Endothelial cell of umbilical vein (primary cell): ENCODE measurements around the gene IL17REL. TPM values are rescaled to one million over a fixed set of nuclear protein-coding genes. Genes with fewer than 3 reads are reported as not detected.

ENCODE experiments used
- BruUV-seq: library from RNA; stranded (reverse); fragments of 400-500 nt; replicated peaks from 2 replicates; lab custom pipeline; 2021; lab: Mats Ljungman, UMichigan
- CTCF ChIA-PET: fragments of 300-600, 350-600 bp; sonication (Branson Sonifier 250); formaldehyde crosslinking; loops from one replicate; lab custom pipeline; 2021; ENCODE audit warnings: antibody characterized with exemption, inconsistent platforms; lab: Charles Lee
- POLR2A ChIA-PET: fragments of 300-600, 350-600 bp; sonication (Branson Sonifier 250); formaldehyde crosslinking; loops from one replicate; lab custom pipeline; 2021; ENCODE audit warnings: antibody characterized with exemption, inconsistent platforms; lab: Charles Lee
- DNase-seq: peaks from one replicate; pipeline ENCODE4 v3.0.0-alpha.2; 2011; ENCODE audit warnings: low read depth, low spot score
- FAIRE-seq: peaks from 2 replicates; lab custom pipeline; 2011; peaks lifted over from hg19 to GRCh38; lab: Jason Lieb, UNC
- H2AFZ ChIP-seq: 2 replicates; pipeline ENCODE4 v1.6.0; 2012; ENCODE audit warnings: low read depth, low read length, control low read depth, inconsistent platforms
- H3K27ac ChIP-seq: 2 replicates; pipeline ENCODE4 v1.5.1; 2011; ENCODE audit warnings: low read depth, mild to moderate bottlenecking, control low read depth, low read length, moderate library complexity; ENCODE audit not compliant: insufficient read depth
- H3K27me3 ChIP-seq, 2 experiments: 2 replicates each; pipeline versions ENCODE4 v1.6.0 to v1.6.1; 2011; ENCODE audit warnings: low read length in 2 of 2, mixed read lengths in 1 of 2; ENCODE audit not compliant: control insufficient read depth in 2 of 2, insufficient read depth in 2 of 2
- H3K36me3 ChIP-seq, 2 experiments: 2 replicates in 1 of 2; 3 replicates in 1 of 2; pipeline ENCODE4 v1.5.1; 2011; ENCODE audit warnings: low read length in 2 of 2, mild to moderate bottlenecking in 1 of 2, moderate library complexity in 1 of 2; ENCODE audit not compliant: control insufficient read depth in 2 of 2, insufficient read depth in 2 of 2; ENCODE audit errors: extremely low read depth in 1 of 2
- H3K4me1 ChIP-seq: 3 replicates; pipeline ENCODE4 v1.5.1; 2011; ENCODE audit warnings: mild to moderate bottlenecking, low read length; ENCODE audit not compliant: control insufficient read depth, insufficient read depth; ENCODE audit errors: extremely low read depth
- H3K4me2 ChIP-seq: 2 replicates; pipeline ENCODE4 v1.6.1; 2011; ENCODE audit warnings: low read length, control low read depth, mixed read lengths; ENCODE audit not compliant: insufficient read depth
- H3K4me3 ChIP-seq, 3 experiments: fragments of 200-600 bp in 1 of 3; sonication (generic), shearing (Covaris generic) in 1 of 3; replicated peaks in 1 of 3; 2 replicates each; pipeline ENCODE4 v1.5.1; 2011 to 2016; ENCODE audit warnings: control low read depth in 3 of 3, low read length in 3 of 3, mild to moderate bottlenecking in 2 of 3, inconsistent platforms in 1 of 3, low read depth in 1 of 3, moderate library complexity in 1 of 3; ENCODE audit not compliant: insufficient read depth in 1 of 3
- H3K79me2 ChIP-seq: 2 replicates; pipeline ENCODE4 v1.6.0; 2012; ENCODE audit warnings: low read length, inconsistent platforms; ENCODE audit not compliant: control insufficient read depth, insufficient read depth
- H3K9ac ChIP-seq: replicated peaks from 2 replicates; pipeline ENCODE3; 2011; ENCODE audit warnings: low read length, control low read depth; ENCODE audit not compliant: insufficient read depth; ENCODE audit errors: extremely low read depth
- H3K9me1 ChIP-seq: replicated peaks from 3 replicates; pipeline ENCODE4 v1.6.0; 2011; ENCODE audit warnings: mild to moderate bottlenecking, low read length; ENCODE audit not compliant: control insufficient read depth, insufficient read depth; ENCODE audit errors: extremely low read depth
- H3K9me3 ChIP-seq: replicated peaks from 2 replicates; pipeline ENCODE4 v1.5.1; 2012; ENCODE audit warnings: low read length, inconsistent platforms; ENCODE audit not compliant: control insufficient read depth, insufficient read depth
- H4K20me1 ChIP-seq: replicated peaks from 2 replicates; pipeline ENCODE3; 2011; ENCODE audit warnings: mild to moderate bottlenecking, low read length; ENCODE audit not compliant: control insufficient read depth, insufficient read depth; ENCODE audit errors: extremely low read depth
- CTCF ChIP-seq, 2 donors: IDR thresholded peaks; 1 replicate in 1 of 2; 2 replicates in 1 of 2; pipeline ENCODE4 v1.5.1; 2011; ENCODE audit warnings: low read length in 2 of 2, mild to moderate bottlenecking in 2 of 2, moderate library complexity in 2 of 2, control low read depth in 1 of 2, inconsistent platforms in 1 of 2, low read depth in 1 of 2; ENCODE audit not compliant: insufficient read depth in 1 of 2; ENCODE audit errors: extremely low read depth in 1 of 2
- EZH2 ChIP-seq: IDR thresholded peaks from 2 replicates; pipeline ENCODE4 v1.6.1; 2012; ENCODE audit warnings: borderline replicate concordance, low read depth, mild to moderate bottlenecking, moderate library complexity, low read length, inconsistent platforms; ENCODE audit not compliant: severe bottlenecking
- FOS ChIP-seq: IDR thresholded peaks from 2 replicates; pipeline ENCODE4 v1.6.1; 2011; ENCODE audit warnings: mild to moderate bottlenecking, low read length, moderate library complexity, borderline replicate concordance; ENCODE audit not compliant: insufficient read depth
- GATA2 ChIP-seq: IDR thresholded peaks from 2 replicates; pipeline ENCODE4 v1.7.0; 2011; ENCODE audit warnings: low read depth, mild to moderate bottlenecking, moderate library complexity, mixed read lengths, low read length; ENCODE audit not compliant: insufficient read length, insufficient read depth
- JUN ChIP-seq: IDR thresholded peaks from 2 replicates; pipeline ENCODE4 v1.6.1; 2011; ENCODE audit warnings: borderline replicate concordance, low read depth; ENCODE audit not compliant: insufficient read length, insufficient read depth
- MAX ChIP-seq: IDR thresholded peaks from 2 replicates; pipeline ENCODE4 v1.6.1; 2011; ENCODE audit not compliant: insufficient read depth, insufficient read length
- MYC ChIP-seq: IDR thresholded peaks from one replicate; pipeline ENCODE4 v1.6.1; 2011; ENCODE audit warnings: mild to moderate bottlenecking, low read depth, low read length
- POLR2A ChIP-seq: IDR thresholded peaks from 2 replicates; pipeline ENCODE4 v1.6.1; 2012; ENCODE audit warnings: low read depth, mild to moderate bottlenecking, control low read depth, low read length
- POLR2AphosphoS5 ChIP-seq: IDR thresholded peaks from 2 replicates; pipeline ENCODE4 v1.6.1; 2012; ENCODE audit warnings: low read depth, mild to moderate bottlenecking, control low read depth, low read length, moderate library complexity; ENCODE audit not compliant: insufficient read depth
- dilution Hi-C: fragments of 300-500 bp; cut with MboI; formaldehyde crosslinking; loops from one replicate; pipeline ENCODE4 v1.15.0; 2019; ENCODE audit warnings: low sequenced_read_pairs; ENCODE audit not compliant: extremely low pct_ligation_motif_present
- intact Hi-C: fragments of 100-400 bp; cut with micrococcal nuclease; formaldehyde crosslinking; loops from one replicate; pipeline ENCODE4 v1.10.0; 2022
- polyA plus RNA-seq, 4 experiments: library from polyadenylated mRNA; depleted of rRNA in 3 of 4; stranded (reverse) in 3 of 4; unstranded in 1 of 4; fragments of >200 nt; gene quantifications; 2 replicates each; pipeline versions ENCODE4 v1.2.1 to v1.2.3, GENCODE V29; 2011 to 2012; ENCODE audit warnings: missing spikeins in 1 of 4
- total RNA-seq: library from RNA; stranded (reverse); gene quantifications from 2 replicates; pipeline ENCODE4 v1.2.3, GENCODE V29; 2021

IL17REL gene
- total and polyA plus RNA-seq, 2 donors (not counting 3 experiments of a cell fraction or from before 2014, with no cell fraction given) = 0.06 to 0.15 TPM

- intact Hi-C loops = no loop called here
- POLR2A ChIA-PET = interaction anchor here (0.5 kb wide), 1 partner anchor 13 kb away, joined by 4 read pairs; no protein-coding TSS in a partner anchor
- no peak for DNase-seq
- Histone ChIP-seq H3K4me2 (no peak overlapping the region), H3K4me1 (peaks cover 10% of the 10 kb centered on the region), H3K27me3 (no peaks in the 10 kb centered on the region), H3K27ac (no peak overlapping the region), H3K4me3 (no peak overlapping the region), H3K36me3 (no peaks in the 10 kb centered on the region), H4K20me1 (no peaks in the 10 kb centered on the region), H3K9me3 (no peaks in the 10 kb centered on the region), H3K79me2 (no peaks in the 10 kb centered on the region), H3K9ac (no peak overlapping the region), H3K9me1 (no peaks in the 10 kb centered on the region), H2AFZ (no peak overlapping the region)
- dilution Hi-C loops = no loop called here
- CTCF ChIA-PET = no interaction called here
- no peak for FAIRE-seq
- TF ChIP-seq FOS (no peak), JUN (no peak), EZH2 (no peak), MAX (no peak)
- BruUV-seq = no TSS peak
Measured at GRCh38 chr22:49949914-49950292, 62.7 kb downstream of the IL17REL start.

- no TSS peak for BruUV-seq
- Histone ChIP-seq H4K20me1 (no peaks in the 10 kb centered on the region), H3K79me2 (no peaks in the 10 kb centered on the region), H3K9me3 (no peaks in the 10 kb centered on the region), H3K4me2 (no peak overlapping the region), H2AFZ (no peak overlapping the region), H3K27ac (no peak overlapping the region), H3K4me1 (peaks cover 10% of the 10 kb centered on the region), H3K4me3 (no peak overlapping the region), H3K9me1 (no peaks in the 10 kb centered on the region), H3K27me3 (no peaks in the 10 kb centered on the region), H3K9ac (no peak overlapping the region), H3K36me3 (no peaks in the 10 kb centered on the region)
- no peak for DNase-seq
- no peak for TF ChIP-seq MAX
- TF ChIP-seq EZH2 = no peak
- TF ChIP-seq MYC = no peak
- TF ChIP-seq POLR2A = no peak
- no peak for TF ChIP-seq JUN
- TF ChIP-seq FOS = no peak
- TF ChIP-seq CTCF (IDR thresholded peaks at IDR 0.05; ENCODE audit: extremely low read depth in 1 of 2, insufficient read depth in 1 of 2, low read depth in 1 of 2, low read length in 2 of 2) = no peak
- no peak for TF ChIP-seq POLR2AphosphoS5
- no peak for TF ChIP-seq GATA2
- dilution Hi-C loops = no loop called here
- CTCF ChIA-PET = no interaction called here
- no peak for FAIRE-seq
- POLR2A ChIA-PET = interaction anchor here (0.5 kb wide), 1 partner anchor 12 kb away, joined by 4 read pairs; no protein-coding TSS in a partner anchor
- intact Hi-C loops = no loop called here
Measured at GRCh38 chr22:49948958-49949913, 63.3 kb downstream of the IL17REL start.
